ENCODE measurements around the gene RIOK1. TPM values are rescaled to one million over a fixed set of nuclear protein-coding genes. Genes with fewer than 3 reads are reported as not detected.

Gene RIOK1
- total RNA-seq, 1 donor from 2014 or later = 4.9 TPM

DNA sequence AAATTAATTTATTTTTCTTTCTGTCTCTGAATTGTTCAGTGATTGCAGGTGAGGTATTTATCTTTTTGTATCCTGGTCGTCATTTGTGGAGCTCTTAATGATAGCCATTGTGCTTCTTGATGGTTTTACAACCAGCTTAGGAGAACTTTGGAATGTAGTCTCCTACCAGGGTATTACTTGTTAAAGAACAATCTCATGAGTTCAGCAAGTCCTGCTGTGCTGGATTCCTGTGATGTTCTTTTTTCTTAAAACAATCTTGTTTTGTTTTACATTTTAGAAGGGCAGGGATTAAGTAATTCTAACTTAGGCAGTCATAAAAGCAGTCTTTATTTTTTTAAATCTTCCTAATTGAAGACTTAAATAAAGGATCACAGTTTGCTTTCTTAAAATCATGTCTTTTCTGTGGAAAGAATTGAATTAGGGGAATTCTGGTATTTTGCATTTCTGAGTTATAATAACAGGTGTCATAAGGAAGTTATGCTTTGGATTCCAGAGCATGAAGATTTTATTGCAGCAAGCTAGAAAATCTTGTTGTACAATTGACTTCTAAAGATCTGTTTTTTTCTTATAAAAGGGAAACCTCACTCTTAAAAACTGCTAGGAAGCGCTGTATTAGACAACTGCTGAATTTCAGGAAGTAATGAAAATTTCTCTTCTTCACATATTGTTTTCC is 23.7 kb downstream of the RIOK1 start:
- peaks cover 81 to 85% of the 10 kb centered on the region in 2 donors for H3K36me3 ChIP-seq
- H3K27me3 ChIP-seq = no peaks in the 10 kb centered on the region
- no peaks in the 10 kb centered on the region for H3K4me1 ChIP-seq
- TF ChIP-seq, protein P1, sequence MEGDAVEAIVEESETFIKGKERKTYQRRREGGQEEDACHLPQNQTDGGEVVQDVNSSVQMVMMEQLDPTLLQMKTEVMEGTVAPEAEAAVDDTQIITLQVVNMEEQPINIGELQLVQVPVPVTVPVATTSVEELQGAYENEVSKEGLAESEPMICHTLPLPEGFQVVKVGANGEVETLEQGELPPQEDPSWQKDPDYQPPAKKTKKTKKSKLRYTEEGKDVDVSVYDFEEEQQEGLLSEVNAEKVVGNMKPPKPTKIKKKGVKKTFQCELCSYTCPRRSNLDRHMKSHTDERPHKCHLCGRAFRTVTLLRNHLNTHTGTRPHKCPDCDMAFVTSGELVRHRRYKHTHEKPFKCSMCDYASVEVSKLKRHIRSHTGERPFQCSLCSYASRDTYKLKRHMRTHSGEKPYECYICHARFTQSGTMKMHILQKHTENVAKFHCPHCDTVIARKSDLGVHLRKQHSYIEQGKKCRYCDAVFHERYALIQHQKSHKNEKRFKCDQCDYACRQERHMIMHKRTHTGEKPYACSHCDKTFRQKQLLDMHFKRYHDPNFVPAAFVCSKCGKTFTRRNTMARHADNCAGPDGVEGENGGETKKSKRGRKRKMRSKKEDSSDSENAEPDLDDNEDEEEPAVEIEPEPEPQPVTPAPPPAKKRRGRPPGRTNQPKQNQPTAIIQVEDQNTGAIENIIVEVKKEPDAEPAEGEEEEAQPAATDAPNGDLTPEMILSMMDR (IDR thresholded peaks at IDR 0.05) = no peak
- no peaks in the 10 kb centered on the region for H3K9me3 ChIP-seq
- H3K27ac ChIP-seq = no peak overlapping the region
- DNase-seq (ENCODE audit: low spot score in 2 of 2) = no peak
- H3K4me3 ChIP-seq = no peak overlapping the region
- intact Hi-C loops (cut with DNase I) = no loop called here

DNA sequence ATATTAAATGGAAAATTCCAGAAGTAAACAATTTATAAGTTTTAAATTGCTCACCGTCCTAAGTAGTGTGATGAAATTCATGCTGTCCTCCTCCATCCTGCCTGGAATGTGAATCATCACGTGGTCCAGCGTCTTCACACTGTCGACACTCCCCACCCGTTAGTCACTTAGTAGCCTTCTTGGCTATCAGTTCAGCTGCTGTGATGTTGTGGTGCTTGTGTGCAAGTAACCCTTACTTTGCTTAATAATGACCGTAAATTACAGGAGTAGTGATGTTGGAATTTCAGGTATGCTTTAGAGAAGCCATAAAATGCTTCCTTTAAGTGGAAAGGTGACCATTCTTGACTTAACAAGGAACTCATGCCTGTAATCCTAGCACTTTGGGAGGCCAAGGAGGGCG is 25.2 kb downstream of the RIOK1 start:
- H3K27ac ChIP-seq = no peak overlapping the region
- H3K4me3 ChIP-seq = no peak overlapping the region
- no peaks in the 10 kb centered on the region for H3K9me3 ChIP-seq
- no peaks in the 10 kb centered on the region for H3K4me1 ChIP-seq
- H3K27me3 ChIP-seq = no peaks in the 10 kb centered on the region
- no peak for DNase-seq (ENCODE audit: low spot score in 2 of 2)
- intact Hi-C loops (cut with DNase I) = no loop called here
- peaks cover 76 to 80% of the 10 kb centered on the region in 2 donors for H3K36me3 ChIP-seq
- TF ChIP-seq, protein P1 (IDR thresholded peaks at IDR 0.05) = no peak

GRCh38 chr6:7417684-7418083 is 28.1 kb downstream of the RIOK1 start:
- Histone ChIP-seq H3K27ac (no peak overlapping the region), H3K4me3 (no peak overlapping the region), H3K36me3 (peaks cover 47 to 53% of the 10 kb centered on the region in 2 donors), H3K9me3 (no peaks in the 10 kb centered on the region), H3K27me3 (no peaks in the 10 kb centered on the region), H3K4me1 (no peaks in the 10 kb centered on the region)
- TF ChIP-seq, protein P1 (IDR thresholded peaks at IDR 0.05) = no peak
- DNase-seq (ENCODE audit: low spot score in 2 of 2) = no peak
- intact Hi-C loops (cut with DNase I) = no loop called here

DNA sequence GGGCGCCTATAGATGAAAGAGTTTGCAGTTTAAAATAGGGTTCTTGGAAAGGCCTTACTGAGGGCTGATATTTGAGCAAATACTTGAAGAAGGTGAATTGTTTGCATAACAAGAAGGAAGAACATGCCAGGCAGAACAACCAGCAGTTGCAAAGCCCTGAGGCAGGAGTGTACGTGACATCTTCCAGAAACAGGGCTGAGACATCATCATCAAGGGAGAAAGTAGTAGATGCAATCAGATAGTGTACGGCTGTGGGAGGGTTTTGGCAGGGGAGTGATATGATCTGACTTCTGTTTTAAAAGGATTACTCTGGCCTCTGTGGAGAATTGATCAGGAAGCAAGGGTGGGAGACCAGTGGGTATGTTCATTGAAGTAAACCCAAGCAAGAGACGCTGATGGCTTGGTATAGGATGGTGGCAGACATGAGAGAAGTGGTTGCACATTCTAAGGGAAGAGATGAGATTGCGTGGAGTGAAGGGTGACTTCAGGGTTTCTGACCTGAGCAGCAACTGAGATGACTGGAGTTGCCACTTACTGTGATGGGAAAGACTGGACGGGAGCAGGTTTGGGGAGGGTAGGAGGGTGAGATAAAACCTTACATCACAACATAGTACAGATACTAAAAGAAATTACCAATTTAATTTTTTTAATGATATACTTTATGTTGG is 28.8 kb downstream of the RIOK1 start:
- intact Hi-C loops (cut with DNase I) = no loop called here
- Histone ChIP-seq H3K4me3 (no peak overlapping the region), H3K27ac (no peak overlapping the region), H3K36me3 (peaks cover 43 to 52% of the 10 kb centered on the region in 2 donors), H3K9me3 (no peaks in the 10 kb centered on the region), H3K27me3 (no peaks in the 10 kb centered on the region), H3K4me1 (no peaks in the 10 kb centered on the region)
- no peak for DNase-seq (ENCODE audit: low spot score in 2 of 2)
- TF ChIP-seq, protein P1 (IDR thresholded peaks at IDR 0.05) = no peak

GRCh38 chr6:7419065-7419464 is 29.5 kb downstream of the RIOK1 start:
- Histone ChIP-seq H3K36me3 (peaks cover 38 to 45% of the 10 kb centered on the region in 2 donors), H3K9me3 (no peaks in the 10 kb centered on the region), H3K27me3 (no peaks in the 10 kb centered on the region), H3K27ac (no peak overlapping the region), H3K4me1 (no peaks in the 10 kb centered on the region), H3K4me3 (no peak overlapping the region)
- intact Hi-C loops (cut with DNase I) = no loop called here
- TF ChIP-seq, protein P1 (IDR thresholded peaks at IDR 0.05) = no peak
- no peak for DNase-seq (ENCODE audit: low spot score in 2 of 2)
